HUDEP-2 (cell line): ENCODE data around the gene DCAF8.

Source experiments
- DNase-seq, 76 experiments: peaks; one replicate each; lab custom pipeline; 2025; ENCODE audit not compliant: unreplicated experiment in 76 of 76; lab: John Stamatoyannopoulos, UW

The DCAF8 gene

DNA sequence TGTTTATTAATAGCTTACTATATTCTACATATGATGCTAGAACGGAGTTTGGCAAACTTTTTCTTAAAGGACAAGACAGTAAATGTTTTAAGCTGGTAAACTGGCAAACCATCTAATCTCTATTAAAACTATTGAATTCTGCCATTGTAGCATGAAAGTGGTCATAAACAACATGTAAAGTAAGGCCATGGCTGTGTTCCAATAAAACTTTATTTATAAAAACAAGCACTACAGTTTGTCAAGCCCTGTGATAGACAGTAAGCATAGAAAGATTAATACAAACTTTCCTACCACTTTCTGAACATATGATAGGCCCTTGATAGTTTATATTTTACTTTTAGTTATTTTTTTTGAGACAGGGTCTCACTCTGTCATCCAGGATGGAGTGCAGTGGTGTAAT is 34.8 kb downstream of the DCAF8 start:
- no peak for DNase-seq

DNA sequence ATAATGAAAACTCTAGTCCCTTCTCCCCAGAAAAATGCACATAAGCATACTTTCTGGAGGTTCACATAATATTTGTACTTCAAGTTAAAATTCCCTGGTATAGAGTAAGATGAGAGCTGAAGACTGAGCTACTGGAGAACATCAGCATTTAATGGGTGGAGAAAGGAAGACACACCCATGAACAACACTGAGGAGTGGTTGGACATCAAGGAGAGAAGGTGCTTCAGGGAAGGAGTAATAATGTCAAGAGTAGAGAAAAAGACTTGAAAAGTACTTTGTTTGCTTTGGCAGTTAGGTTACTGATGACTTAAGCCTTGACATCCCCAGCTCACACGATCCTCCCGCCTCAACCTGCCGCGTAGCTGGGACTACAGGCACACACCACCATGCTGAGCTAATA is 35.3 kb downstream of the DCAF8 start:
- no peak for DNase-seq

DNA sequence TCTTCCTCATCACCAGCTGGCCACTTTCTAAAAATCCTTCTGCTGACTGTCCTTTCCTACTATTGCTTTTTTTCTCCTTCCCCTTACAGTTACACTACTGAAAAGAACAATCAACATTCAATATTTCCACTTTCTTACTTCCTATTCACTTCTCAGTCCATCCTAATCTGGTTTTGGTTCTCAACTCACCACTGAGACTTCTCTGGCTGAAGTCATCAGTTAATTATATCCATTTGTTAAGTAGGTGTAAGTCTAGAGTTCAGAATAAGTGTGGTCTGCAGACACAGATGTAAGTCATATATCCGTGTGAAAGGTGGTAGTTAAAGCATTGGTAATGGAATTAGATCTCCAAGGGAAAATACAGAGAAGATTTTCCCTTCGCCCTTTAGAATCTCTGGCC is 35.7 kb downstream of the DCAF8 start:
- DNase-seq: no peak

DNA sequence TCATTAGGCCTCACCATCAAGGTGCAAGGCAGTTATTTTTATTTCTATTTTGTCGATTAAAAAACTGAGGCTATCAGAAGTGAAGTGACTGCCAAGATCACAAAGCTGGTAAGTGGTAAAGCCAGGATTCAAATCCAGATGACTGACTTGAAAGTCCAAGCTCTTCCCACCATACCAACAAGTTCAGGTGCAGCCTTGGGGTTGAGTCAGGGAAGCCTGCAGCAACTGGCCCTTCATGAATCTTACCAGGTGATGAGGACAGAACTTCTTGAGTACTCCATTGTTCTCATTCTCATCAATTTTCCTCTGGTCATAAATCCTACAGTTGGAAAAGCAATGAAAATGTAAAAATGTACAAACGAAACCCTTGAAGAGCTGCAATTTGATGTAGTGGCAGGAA is 37.0 kb downstream of the DCAF8 start:
- no peak for DNase-seq

DNA sequence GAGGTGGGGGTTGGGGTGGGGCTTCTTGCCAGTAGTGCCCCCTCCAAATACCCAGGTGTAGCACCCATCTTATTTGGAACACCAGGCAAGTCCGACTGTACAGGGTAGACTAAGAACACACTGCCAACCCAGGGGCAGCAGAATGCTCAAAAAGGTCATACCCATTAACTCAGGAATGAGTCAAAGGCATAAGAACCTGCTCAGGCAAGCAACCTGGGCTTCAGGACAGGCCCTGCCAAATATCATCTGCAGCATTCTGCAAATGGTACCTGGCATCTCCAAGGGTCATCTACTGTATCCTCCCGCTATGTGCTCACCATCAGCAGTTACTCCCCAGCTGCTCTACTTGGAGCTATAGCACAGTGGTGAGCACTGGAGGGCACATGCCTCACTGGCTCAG is 37.7 kb downstream of the DCAF8 start:
- no peak for DNase-seq

DNA sequence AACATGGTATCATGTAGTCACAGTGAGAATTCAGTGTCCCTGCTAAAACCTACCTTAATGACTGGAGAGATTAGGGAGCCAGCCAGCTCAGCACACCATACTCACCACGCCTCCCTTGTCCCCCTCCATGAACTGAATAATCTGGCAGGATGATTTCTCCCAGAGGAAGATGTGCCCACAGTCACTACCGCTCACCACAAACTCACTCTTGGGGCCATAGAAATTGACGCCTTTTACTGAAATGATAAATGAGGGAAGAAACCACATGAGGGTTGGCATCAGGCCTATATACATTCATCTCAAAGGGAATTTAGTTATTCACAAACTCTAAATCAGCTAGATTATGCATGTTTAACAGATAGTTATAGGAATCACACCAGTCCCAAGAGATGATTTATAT is 39.8 kb downstream of the DCAF8 start:
- DNase-seq: no peak

DNA sequence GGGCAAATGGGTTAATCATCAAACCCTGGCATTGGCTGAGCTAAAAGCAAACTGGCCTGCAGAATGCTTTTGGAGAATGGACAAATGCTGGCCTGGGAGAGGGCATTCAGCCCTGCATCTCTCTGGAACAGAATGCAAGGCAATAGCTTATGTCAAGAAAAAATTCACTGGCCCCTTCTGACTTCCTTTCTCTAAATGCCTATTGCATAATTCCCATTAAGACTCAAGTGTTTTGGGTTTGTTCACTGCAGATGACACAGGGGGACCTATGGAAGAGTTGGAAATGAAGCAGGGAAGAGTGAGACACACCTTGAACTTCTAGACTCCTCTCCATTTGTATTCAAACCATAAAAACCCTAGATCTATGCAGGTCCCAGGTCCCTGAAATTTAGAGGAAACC is 41.3 kb downstream of the DCAF8 start:
- no peak for DNase-seq

DNA sequence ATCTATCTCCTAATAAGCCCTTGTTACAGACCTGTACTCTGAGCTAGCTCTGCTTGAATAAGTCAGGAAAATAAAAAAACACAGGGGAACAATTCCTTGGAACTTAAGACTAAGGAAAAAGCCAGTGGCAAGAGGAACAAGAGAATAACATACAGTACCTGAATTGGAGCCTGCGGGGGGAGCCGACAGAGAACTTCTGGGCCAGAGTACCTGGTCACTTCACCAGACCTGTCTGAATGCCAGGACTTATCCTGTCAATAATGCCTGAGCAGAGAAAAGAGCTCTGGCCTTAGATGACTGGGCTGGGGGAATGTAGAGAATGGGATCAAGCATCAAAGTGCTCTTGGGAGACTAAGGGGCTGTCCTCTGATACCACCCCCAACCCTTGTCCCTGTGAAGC is 42.0 kb downstream of the DCAF8 start:
- no peak for DNase-seq

DNA sequence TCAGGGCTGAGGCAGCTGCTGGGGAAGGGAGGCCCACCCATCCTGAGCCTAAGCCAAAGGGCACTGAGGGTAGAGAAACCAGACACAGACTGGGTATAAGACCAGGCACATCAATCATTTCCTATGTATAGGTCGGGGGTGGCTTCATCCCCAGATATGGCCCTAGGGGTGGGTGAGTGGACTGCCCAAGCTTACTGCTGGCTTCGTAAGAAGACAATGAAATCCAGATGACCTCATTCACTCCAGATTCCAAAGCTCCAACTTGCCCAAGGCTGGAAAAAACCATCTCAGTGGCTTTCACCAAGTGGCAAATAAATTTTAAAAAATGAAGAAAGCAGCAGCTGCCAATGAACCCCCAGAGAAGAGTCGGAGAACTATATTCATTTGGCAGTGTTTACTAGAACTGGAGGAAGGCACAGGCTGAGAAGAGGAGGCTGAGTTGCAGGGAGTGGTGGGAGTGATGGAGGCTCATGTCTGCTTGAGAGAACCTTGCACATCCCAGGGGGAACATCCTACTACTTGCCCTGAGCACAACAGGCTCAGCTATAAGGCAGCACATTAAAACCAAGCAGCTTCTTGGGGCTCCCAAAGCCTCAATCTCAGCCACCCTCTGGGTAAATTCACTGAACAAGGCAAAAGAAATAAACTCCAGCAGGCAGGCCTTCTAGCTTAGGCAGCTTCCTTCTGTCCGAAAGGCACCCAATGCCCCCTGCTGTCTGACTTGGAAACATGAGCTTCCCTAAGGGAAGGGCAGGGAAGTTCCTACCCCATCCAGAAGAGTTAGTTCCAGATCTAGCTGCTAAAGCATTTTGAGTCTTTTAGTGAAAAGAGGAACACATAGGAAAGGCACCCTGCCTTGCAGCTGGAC is 43.1 kb downstream of the DCAF8 start:
- DNase-seq: peak in 1 of 76 experiments; percentile 11

DNA sequence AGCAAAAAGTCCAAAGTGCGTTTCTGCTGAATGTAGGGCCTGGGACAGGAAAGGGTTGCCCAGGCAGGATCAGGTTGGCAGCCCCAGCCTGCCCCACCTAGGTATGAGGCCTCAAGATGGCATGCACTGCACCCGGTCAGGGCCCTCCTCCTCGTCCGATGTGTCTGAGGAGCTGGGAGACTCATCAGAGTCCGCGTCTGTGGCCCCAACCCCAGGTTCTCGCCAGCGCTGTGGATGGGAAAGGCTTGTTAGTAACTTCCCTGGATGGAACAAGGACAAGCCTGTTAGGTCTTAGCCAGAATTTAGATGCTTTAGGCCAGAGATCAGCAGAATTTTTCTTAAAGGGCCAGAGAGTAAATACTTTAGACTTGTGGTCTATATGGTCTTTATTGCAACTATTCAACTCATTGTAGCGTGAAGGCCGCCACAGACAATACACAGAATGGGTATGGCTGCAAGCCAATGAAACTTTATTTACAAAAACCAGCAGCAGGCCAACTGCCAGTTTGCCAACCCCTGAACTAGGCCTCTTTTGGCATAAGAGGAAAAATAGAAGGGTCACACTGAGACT is 44.8 kb downstream of the DCAF8 start:
- DNase-seq: no peak

DNA sequence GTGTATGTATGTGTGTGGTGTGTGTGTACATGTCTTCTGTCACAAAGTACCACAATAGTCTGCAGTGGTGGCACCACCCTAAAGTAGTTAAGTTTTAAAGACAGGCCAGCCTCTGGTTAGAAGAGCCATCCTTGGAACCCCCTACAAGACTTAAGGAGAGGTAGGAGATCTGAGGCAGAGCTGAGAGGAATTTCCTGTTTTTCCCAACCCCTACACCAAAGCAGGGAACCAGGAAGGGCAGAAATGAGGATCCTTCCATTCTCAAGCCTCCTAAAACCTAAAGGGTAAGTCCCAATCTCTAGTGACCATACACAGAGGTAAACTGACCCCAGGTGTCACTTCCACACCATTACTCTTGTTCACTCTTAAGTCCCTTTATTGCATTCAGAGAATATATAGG is 46.0 kb downstream of the DCAF8 start:
- no peak for DNase-seq

DNA sequence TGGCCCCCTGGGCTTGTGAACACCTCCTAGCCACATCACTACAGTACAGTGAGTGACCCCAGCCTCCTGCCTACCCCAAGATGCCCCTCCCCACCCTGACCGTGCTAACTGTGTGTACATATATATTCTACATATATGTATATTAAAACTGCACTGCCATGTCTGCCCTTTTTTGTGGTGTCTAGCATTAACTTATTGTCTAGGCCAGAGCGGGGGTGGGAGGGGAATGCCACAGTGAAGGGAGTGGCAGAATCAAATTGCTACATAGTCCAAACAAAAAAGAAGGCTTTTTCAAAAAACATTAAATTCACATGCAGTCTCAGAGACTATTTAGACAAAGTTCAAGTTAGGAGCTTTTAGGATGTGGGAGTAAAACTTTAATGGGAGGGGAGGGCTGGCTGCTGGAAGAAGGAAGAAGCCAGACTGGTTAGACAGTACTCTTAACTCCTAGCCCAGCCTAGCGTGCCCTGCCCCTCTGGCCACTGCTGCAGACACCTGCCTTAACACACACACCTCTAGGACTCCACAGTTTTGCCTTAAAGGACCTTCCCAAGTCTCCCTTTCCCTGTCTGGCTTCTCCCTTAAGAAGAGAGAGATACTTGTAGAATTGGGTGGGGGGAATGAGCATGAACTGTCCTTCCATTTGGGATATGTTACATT is 47.7 kb downstream of the DCAF8 start:
- no peak for DNase-seq

DNA sequence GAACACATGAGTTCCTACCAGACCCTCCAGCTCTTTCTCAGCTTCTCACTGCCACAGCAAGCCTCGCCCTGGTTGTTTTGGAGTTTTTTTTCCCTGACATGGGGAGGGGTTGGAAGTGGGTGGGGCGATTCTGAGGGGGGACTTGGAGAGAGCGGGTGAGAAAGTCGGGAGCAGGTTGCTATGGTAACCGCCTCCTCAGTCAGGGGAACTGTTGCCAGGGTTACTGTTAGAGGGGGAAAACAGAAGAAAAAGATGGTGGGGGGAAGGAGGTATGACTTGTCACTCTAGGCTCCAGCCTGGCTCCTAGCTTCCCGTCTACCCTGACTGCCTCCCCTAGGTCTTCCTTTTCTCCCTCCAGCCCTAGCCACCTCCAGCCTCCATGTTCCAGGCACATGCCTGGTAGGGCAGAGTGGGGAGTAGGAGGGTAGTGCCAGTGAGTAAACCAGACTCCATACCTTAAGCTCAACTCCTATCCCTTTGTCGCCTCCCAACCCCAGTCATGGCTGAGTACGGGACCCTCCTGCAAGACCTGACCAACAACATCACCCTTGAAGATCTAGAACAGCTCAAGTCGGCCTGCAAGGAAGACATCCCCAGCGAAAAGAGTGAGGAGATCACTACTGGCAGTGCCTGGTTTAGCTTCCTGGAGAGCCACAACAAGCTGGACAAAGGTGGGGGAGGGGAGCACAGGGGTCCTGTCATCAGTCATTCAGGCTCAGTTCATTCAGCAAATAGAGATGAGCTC is 51.1 kb downstream of the DCAF8 start:
- no peak for DNase-seq

DNA sequence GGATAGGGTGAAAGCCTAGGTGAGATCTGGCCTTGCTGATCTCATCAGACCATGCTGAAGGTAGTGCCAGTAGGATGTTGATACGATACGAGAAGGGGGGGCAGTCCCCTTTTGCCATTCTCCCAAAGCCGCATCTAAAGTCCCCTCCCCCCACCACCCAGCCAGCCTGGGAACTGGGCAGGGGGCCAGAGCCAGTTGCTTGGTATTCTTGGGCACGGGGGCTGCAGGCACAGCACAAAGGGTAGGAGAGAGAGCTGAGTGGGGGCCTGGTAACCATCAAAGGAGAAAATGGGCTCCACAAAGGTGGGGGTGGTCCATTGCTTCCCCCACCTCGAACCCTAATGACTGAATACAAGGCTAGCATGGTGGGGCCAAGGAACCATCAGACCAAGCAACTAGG is 51.8 kb downstream of the DCAF8 start:
- DNase-seq: no peak

DNA sequence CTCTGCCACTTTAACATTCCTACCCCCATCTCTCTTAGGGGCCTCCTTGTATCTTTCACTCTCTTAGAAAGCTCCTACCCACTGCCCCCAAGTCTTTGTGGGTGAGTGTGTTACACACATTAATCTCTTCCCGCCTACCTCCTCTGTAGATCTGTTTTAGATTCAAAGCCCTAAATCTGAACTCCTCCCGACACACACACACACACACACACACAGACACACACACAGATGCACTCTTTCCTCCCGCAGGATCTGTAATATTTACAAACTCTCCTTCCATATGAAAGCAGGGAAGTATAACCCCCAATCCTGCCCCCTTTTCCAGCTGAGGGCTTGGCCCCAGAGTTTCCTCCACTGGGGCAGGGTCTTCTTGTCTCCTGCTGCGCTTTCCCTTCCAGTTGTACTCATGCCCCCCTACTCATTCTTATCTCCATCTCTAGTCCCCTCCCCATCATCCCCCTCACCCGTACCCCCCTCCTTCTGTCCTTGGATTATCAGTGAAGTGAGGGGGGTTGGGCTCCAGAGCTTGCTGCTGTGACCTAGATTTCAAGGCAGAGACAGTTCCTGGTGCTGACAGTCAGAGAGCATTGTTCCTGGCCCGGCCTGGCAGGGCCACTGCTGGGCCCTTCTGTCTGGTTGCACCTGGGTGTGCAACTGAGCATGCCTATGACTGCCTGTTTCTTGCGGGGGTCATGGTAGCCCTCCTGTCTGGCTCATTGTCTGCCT is 52.9 kb downstream of the DCAF8 start:
- DNase-seq: no peak

DNA sequence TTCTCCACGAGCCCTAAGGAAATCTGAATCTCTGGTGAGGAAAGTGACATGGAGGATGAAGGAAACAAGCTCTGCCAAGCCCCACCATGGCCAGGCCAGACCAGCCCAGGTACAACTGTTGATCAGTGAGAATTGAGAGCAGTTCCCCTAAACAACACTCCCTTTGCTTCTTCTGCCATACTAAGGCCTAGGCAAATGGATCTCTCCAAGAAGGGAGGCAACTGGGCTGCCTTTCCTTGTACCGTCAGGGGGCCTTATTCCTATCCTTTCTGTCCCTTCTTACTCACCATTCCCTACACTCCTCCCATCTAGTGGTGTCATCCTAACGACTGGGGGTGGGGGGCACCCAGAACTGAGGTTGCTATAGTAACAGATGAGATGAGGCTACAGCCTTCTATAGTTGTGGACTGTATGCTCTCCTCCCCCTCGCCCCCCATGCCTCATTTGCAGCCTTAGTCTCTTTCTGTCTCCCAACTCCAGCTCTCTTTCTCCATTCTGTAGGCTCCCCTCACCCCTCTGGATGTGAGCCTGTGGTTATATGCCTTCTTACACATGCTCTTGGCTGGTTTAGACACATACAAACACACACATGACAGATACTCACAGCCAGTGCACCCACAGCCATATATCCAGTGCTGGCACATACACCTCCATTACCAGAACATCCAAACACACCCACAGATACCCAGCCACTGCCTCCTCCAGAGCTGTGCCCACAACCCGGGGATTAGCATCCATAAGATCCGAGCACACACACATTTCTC is 53.6 kb downstream of the DCAF8 start:
- no peak for DNase-seq

DNA sequence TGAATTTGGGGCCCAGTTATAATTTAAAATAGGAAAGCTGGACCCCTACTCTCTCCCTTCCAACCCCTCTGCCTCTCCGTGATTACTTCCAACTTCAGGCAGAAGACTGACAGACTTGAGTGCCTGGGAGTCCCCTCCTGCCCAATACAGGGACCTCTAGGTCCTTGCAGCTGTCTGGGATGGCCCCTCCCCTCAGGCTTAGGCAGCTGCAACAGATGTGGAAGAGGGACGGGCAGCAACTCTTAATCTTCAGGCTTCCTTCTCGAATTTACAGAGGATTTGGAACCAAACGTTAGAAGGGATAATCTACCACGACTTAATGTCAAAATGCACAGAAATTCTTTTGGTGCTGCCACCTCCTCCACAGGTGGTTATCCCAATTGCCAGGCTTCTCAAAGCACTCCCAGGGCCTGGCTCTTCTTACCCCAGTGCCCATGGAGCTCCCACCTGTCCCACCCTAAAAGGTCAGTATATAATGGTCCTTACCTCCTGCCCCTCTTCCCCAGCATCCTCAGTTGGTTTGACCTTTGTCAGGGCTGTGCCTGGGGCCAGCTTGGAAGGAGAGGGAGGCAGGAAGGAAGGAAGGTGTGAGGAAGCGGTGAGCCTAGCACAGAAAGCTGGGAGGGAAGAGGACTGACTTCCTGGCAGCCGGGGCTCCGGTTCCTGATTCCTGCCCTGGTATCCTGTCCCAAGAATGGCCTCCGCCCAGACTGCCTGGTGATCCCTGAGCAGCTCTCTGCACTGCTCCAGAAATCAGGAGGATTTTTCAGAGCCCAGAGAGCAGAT is 54.4 kb downstream of the DCAF8 start:
- no peak for DNase-seq

DNA sequence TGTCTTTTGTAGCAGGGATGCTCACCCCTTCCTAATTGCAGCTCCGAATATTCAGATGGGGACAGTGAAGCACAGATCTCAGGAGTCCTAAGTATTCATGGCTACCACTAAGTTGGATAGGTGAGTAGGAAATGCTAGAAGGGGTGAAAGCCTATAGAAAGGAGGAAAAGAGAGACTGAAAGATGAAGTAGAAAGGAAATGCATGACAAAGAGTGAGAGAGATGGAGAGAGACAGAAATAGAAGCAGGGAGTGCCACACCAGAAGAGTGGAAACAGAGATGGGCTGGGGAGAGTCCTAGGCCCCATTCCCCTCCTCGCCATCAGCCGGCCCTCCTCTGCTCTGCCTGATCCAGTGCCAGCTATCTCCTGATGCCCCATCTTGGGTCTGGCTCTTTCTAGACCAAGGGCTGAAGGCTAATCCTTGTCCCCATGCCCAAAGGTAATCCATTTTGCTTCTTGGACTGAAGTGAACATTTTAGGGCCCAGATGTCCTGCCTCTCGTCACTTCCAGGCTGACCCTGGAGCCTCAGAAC is 55.2 kb downstream of the DCAF8 start:
- DNase-seq: no peak
